NT2/D1 (cell line): Measurements from ENCODE around the gene NEK10.

Experiments used
- SUZ12 ChIP-seq: IDR thresholded peaks from 2 replicates; pipeline ENCODE4 v1.6.1; 2011; ENCODE audit not compliant: insufficient read length, insufficient read depth; ENCODE audit errors: extremely low read depth
- YY1 ChIP-seq: IDR thresholded peaks from 2 replicates; pipeline ENCODE4 v1.6.1; 2011; ENCODE audit not compliant: insufficient read length, insufficient read depth
- ZNF274 ChIP-seq: IDR thresholded peaks from 2 replicates; pipeline ENCODE4 v1.6.1; 2011; ENCODE audit warnings: mild to moderate bottlenecking, low read depth, low read length

DNA sequence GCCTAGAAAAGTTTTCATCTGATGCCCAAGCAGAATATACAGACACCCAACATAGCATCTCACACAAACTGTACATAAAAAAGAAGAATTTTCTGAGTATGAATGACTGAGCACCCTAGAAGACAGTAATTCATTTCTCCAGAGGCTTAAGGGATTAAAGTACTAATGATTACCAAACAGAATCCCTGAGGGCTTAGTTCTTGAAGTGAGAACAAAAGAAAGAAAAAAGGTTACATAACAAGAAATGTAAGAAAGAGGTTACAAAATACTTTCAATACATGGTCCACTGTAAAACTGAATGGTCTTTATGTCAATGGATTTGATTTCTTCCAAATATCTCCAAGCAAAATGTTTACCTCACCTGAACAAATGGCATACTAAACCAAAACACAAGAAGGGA, 9.1 kb upstream of the NEK10 start:
- TF ChIP-seq YY1: no peak
- no peak for TF ChIP-seq SUZ12
- no peak for TF ChIP-seq ZNF274
